IPS-NIHi11 (cell line): ENCODE results near the gene CTTNBP2.
"Not testable (repeated sequence)": the region's sequence is repeated elsewhere in the genome, so short reads cannot be mapped to it uniquely, and the experiment has no call there.

Experiments used
- DNase-seq: peaks from one replicate; pipeline ENCODE4 v3.0.0; 2012; ENCODE audit warnings: mixed read lengths, low spot score

The CTTNBP2 gene

DNA sequence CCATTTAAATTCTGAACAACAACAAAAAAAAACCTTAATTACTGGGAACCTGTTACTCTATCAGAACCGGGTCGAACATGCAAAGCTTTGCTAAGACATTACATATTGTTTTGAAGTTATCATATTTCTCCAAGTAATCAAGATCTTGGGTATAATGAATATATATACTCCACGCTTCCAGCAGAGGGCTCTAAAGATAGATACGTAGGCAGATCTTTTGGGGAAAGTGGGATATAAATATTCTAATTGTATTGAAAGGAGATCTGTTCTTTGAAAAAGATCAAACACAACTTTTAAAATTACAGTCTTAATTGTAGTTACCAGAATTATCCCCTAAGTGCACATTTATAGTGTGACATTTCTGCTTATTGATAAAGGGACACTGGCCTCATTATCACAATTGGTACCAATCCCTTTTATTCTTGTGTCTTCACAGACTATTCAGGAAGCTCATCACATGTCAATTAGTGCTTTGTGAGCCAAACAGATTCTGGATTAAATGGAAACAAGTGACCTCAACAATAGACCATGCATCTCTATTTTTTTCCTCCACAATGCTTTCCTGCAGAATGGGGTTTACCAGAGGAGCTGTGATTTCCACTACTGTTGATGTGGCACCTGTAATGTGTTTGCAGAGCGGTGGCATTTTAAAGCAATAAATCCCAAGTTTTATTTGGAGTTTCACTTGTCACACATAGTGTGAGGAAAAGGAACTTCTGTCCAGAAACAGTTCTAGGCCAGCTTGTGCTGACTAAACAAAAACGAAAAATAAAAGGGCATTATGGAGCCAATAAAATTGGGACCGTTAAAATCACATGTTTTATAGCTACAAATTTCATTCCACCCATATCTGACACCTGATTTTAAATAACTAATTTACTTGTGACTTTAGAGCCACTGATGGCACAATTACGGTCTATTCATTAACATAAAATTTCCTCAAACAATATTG, 122.4 kb downstream of the CTTNBP2 start:
- DNase-seq = no peak

DNA sequence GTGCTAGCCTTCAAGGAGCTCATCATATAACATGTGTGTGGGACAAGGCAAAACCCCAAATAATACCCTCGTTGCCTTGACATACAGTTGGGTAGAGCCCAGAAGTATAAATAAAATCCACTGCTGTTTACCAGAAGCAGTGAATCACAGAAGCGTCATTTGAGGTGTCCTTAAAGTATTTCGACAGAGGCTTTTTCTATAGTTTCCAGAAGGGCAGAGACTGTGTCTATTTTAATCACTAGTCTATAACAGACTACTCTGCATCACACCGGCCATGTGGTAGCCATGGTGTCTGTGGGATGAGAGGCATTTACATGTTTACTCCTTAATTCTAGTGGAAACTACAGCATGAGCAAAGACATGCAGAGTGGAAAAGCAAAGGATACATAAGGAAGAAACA, 131.3 kb downstream of the CTTNBP2 start:
- no peak for DNase-seq

DNA sequence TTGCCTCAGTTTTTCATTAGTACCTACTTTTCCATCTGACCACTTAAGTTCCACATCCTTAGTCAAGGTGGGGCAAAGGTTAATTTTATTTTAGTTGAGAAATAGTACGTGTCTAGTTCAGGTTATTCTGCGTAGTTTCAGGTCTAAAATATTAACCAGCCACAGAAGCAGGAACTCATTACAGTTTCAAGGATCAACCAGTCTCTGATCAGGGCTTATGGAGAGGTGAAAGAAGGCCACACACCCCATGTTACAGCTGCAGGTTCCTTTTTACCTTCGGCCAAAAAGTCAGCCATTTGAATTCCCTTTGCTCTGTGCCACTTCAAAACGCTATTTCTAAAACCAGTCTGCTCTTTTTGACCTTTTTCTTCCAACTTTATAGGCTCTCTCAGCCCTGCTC, 134.2 kb downstream of the CTTNBP2 start:
- no peak for DNase-seq

DNA sequence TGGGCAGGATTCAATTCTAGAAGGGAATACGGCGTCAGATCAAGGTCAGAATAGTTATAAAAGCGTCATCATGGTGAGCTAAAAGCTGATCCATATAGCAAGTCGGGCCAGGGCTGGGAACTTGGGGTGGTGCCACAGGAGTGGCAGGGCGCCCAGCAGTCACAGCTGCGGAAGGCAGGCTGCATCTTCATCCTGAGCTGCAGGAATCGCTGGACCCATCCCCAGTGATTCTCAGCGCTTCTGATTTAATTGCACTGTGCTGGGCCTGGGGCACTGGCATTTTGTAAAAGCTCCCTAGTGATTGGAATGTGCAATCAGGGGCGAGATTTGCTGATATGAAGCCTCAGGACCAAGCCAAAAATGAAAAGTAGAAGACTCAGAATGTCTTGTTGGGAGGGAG, 135.3 kb downstream of the CTTNBP2 start:
- DNase-seq = no peak

DNA sequence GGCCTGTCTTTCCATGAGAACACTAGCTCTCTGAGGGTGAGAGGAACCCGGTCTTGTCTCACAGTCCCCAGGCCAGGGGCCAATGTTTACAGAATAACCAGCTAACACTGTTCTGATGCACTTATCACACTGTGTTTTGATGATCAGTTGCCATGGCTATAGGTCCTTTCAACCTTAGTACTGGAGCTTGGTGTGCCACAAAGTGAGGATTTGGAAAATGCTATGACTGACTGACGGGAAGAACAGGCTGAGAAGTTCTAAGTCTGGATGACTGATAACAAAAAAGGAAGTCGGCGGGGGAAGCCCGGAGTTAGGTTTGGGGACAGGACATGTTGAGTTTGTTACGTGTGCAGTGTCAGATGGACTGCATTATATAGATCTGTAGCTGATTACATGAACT, 141.8 kb downstream of the CTTNBP2 start:
- no peak for DNase-seq

DNA sequence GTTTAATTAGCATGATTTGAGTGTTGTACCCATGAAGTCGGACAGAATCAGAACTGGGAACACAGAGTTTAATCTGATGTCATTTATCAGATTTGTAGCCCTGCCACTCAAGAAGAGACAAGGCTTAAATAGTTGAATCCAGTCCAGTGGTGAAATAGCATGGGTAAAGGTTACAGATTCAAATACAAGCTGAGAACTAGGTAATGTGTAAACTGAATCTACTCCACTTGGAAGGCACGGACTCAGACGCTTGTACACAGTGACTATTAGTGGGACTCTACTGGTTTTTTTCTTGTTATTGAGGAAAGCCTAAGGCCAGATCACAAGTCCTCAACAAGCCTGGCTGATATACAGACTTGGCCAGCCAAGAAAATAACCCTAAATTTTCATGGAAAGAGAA, 142.9 kb downstream of the CTTNBP2 start:
- DNase-seq = no peak

DNA sequence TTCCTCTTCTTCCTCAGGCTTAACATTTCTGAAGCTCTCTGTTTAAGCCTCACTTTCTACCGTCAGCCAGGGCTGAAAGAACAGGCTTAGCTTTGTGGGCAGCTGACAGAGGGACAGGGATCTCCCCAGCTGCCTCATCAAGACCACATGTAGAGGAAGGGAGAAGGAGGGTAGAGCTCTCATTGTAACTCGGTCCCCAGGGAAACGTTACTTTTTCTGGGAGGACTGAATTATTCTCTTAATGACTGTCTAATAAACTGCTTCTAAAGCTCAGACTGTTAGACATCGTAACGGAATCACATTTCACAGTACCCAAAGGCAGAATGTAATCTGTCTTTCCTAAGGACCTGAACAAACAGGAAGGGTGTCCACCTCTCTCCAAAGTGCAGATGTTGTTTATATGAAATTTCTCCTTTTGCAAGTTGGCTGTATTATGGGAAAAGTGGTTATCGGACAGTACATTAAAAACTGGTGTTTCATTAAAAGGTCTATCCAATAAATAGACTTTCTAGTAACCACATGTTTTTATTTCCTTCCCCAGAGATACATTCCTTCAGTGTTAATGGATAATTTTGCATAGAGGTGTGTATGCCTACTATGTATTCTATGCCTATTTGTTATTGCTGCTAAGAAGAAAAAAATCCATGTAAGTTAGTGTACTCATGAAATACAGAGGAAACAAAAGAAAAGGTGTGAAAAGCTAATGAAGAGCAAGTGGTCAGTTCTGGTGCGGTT, 144.2 kb downstream of the CTTNBP2 start:
- DNase-seq = no peak

DNA sequence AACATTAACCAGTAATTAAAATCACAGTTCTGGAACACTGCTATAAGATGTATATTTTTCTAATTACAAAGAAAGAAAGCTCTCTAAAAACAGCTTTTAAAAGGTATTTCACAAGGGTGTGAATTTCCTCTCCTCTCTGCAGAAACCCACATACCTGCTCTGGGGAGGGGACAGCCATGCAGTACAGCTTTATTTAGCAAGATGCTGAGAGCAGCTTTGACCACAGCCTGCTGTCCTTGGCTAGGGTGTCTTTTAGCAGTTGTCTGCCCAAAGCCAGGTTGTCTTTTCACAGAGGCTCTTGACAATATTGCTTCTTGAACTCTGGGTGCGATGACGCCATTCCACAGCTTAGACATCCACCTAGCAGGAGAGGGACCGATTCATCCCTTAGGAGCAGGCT, 148.3 kb downstream of the CTTNBP2 start:
- no peak for DNase-seq

DNA sequence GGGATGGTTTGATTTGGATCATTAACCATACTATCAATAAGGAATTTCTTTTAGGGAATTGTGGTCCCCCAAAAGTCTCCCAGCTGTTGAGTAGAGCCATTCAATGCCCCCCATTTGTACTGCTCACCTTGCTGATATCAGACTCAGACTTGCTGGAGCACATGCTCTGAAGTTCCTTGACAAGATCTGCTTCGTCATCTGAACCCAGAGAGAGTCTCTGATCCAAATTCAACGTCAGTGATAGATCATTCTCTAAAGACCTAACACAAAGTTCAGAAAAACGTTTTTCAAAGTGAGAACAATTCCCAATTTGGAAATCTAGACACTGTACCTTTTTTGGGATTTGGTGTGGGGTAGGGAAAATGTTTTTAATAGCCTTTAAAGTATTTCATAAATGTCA, 153.9 kb downstream of the CTTNBP2 start:
- no peak for DNase-seq

DNA sequence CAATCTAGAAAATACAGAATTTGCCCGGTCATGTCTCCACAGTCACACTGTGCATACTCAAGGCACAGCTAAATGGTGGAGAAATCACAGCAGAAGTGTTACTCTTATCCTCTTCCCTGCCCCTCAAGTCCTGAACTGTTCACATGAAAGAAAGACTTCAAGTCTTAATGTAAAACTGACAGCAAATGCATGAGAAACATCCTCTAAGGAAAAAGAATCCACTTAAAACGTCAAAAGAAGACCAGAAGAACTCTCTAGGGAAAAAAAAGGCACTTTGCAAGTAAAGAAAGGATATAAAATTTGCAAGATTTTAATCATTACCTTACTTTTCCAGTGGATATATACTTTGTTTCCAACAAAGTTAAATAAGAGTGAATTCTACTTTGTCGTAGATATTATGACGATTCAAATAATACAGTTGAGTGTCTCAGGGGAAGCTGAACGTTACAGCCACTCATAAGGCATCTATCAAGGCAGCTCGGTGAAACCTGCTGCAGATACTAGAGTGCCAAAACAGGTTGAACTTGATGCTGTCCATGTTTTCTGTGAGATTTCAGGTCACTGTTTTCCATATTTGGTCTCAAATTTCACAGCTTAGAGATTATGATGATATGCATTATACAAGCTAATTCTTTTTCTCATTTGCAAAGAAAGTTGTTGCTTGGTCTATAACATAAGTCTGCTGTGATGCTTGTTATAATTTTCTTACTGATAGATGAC, 155.0 kb downstream of the CTTNBP2 start:
- DNase-seq = no peak

DNA sequence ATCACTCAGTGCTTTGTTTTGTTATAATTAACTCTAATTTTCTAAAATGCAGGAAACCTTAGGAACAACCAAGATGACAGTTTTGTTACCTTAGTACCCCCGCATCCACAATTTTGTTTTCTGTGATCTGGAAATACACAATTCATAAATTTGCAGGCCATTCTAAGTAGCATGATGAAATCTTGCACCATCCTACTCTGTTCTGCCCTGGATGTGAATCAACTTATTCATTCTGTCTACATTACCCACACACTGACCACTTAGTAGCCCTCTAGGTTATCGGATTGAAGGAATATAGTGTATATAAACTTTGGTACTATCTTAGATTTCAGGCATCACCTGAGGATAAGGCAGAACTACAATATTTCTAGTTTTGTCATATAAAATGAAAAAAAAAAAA, 155.9 kb downstream of the CTTNBP2 start:
- no peak for DNase-seq

DNA sequence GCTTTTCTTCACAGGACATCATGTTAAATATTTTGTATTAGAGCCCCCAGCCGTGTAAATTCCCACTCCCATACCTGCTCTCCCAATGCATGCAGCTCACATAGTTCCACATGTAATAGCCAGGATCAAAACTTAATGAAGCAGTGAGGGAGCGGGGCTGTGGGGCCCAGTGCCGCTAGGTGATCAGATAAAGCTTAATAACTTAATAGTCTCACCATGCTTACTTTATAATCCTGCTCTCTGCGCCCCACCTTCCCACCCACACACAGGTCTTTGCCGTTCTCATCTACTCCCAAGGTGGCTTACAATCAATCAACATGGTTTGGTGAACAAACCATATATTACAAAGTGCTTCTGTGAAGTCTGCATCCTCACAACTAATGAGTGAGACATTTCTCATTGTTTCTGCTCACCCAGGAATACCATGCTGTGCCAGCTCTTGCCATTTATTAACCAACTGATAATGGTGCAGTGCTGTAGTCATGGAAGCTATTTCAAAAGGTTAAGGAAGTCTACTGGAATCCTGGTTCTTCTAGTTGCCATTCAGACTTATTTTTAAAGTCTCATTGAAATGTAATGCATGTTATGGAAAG, 156.4 kb downstream of the CTTNBP2 start:
- no peak for DNase-seq

DNA sequence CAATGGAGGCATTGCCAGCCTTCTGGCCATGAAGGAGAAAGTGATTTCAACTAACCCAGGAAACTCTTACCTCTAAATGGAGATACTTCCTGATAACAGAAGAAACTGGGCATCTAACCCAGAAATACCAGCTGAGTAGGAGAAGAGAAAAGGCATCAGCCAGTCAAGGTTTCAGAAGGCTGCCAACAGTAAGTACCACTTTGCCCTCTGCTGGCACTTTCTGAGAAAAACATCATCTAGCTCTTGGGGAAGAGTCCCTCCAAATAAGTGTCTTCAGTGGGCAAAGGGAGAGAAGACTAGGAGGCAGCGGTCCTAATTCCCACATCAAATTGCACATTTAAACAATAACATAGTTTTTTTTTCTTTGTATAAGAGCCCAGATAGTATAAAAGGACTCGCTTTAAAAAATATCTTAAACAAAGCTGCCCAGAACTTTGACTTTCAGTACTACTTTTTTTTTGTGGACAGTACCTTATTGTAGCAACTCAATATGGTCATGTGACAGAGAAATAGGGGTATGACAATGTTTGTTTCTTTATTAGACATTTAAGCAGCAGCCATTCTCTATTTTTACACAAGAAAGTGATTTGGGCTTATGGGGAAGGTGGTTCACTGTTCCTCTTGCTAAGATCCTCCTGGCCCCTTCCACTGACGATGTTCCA, 157.3 kb downstream of the CTTNBP2 start:
- peak; percentile 61 for DNase-seq

DNA sequence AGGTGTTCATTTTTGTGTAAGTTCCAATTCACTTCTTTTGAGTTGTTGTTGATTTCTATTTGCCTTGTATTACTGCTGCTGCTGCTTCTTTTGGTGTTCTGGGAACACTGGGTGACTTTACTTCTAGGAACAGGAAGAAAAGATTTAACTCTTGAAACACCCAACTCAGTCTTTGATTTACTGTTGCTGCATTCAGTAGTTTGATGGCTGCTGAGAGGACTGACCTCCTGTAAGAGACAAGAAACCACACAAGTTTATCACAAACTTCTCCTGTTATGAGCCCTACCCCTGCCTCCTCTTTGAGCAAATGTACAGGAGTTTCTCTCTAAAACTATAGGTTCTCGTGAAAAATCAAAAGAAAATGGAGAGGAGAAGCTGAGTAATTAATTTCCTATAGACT, 161.7 kb downstream of the CTTNBP2 start:
- no peak for DNase-seq

DNA sequence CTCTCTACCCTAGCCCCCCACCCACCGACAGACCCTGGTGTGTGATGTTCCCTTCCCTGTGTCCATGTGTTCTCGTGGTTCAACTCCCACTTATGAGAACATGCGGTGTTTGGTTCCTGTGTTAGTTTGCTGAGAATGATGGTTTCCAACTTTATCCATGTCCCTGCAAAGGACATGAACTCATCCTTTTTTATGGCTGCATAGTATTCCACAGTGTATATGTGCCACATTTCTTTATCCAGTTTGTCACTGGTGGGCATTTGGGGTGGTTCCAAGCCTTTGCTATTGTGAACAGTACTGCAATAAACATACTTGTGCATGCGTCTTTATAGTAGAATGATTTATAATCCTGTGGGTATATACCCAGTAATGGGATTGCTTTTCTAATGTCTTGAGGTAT, 165.1 kb downstream of the CTTNBP2 start:
- DNase-seq = not testable (repeated sequence)

DNA sequence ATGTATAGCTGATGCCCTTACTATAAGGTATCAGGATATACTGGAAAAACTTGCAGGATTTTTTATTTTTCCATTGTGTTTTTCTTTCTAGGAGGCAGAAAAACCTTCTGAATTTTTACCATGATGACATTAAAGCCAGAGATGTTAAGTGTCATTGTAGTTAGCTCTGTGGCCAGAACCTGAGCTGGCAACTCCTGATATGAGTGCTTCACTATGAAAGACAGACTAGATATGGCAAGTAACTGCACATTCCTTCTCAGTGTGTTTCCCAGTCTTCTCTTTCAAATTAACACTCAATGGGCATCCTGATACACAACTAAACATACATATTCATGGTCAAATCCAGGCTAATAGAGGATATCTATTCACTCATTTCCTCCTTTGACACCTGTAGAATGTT, 166.2 kb downstream of the CTTNBP2 start:
- no peak for DNase-seq

DNA sequence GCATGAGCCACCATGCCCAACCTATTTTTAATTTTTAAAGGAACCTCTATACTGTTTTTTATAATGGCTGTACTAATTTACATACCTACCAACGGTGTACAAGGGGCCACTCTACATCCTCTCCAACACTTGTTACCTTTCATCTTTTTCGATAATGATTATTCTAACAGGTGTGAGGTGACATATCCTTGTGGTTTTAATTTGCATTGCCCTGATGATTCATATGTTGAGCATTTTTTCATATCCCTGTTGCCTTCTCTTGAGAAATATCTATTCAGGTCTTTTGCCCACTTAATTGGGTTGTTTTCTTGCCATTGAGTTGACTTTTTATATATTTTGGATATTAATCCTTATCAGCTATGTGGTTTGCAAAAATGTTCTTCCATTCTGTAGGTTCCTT, 167.0 kb downstream of the CTTNBP2 start:
- DNase-seq = no peak

DNA sequence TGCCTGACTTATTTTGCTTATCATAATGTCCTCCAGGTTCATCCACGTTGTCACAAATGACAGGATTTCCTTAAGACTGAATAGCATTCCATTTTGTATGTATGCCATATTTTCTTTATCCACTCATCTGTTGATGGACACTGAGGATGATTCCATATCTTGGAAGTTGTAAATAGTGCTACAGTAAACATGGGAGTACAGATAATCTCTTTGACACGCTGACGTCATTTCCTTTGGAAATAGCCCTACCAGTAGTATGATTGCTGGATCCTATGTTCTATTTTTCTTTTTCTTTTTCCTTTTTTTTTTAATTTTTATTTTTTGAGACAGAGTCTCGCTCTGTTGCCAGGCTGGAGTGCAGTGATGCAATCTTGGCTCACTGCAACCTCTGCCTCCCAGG, 167.6 kb downstream of the CTTNBP2 start:
- no peak for DNase-seq

DNA sequence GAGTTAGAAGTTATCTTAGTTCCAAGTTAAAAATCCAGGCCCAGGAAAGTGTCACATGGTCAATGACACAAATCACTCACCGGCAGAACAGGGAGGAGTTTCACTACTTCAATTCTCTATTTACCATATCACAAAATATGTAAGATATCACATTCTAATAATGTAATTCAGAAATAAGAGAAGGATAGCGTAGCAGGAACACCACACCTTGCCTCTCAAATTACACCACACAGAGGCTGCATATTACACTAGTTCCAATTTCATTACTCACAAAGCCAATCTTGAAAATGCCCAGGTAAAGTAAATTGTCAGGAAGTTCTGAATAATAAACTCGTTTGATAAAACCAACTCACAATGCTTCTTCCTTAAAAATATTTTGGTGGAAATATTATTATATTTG, 169.2 kb downstream of the CTTNBP2 start:
- DNase-seq = no peak

DNA sequence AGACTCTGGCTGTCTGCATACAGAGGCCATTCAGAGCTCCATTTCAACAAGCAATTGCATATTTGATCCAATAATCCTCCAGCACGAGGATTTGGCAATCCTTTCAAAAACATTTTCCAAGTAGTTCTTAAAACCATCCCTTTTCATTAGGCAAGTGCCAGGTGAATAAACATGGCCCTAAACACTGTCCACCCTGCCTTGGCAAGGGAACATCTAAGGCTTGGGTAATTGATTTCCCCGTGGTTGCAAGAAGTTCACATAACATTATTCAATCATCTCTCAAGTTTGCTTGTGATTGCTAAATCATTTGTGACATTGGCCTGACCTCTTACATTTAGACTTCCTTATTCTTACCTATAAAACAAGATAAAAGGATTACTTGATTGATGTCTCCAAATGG, 175.2 kb downstream of the CTTNBP2 start:
- no peak for DNase-seq

DNA sequence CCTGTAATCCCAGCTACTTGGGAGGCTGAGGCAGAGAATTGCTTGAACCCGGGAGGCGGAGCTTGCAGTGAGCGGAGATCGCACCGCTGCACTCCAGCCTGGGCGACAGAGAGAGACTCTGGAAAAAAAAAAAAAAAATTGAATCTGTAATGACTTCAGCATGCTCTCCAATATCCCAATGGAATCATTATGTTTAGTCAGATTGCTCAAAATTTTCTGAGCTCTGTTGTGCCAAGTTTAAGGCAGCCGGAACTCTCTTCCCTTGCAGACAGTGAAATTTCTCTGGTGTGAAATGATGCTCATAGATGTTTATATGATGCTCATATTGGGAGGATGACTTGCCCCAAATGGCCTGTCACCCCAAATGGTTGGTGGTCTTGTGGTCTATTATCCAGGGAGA, 180.9 kb downstream of the CTTNBP2 start:
- no peak for DNase-seq

DNA sequence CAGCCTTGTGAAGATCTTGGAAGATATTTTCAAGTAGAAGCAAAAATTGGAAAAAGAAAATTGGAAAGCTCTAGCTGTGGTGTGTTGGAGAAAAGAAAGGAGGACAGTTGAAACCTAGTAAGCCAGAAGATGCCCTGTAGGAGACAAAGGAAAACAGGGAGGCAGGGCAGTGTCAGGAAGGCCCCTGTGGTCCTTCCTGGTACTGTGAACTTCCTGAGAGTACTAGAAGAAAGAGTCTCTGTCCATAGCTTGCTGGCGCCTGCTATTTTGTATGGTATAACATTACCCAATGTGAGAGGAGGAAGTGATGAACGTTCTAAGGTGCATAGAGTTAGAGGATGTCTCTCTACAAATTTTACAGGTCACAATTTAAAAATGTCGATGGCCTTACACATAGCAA, 183.1 kb downstream of the CTTNBP2 start:
- no peak for DNase-seq
